HCT116 (cell line): ENCODE results near the gene USP53.

Experiments
- CTCF ChIP-seq, 3 experiments: fragments of 200-600 bp in 1 of 3; sonication (generic) in 1 of 3; IDR thresholded peaks in 2 of 3; conservative IDR thresholded peaks in 1 of 3; 2 replicates each; pipeline ENCODE4 v1.5.1; 2012 to 2017; ENCODE audit warnings: low read depth in 2 of 3, low read length in 2 of 3, antibody characterized with exemption in 1 of 3, borderline replicate concordance in 1 of 3, control low read depth in 1 of 3, mild to moderate bottlenecking in 1 of 3, mixed read lengths in 1 of 3, mixed run types in 1 of 3, moderate library complexity in 1 of 3; ENCODE audit not compliant: insufficient read depth in 1 of 3
- POLR2A ChIP-seq: IDR thresholded peaks from 2 replicates; pipeline ENCODE4 v1.7.0; 2011; ENCODE audit warnings: borderline replicate concordance; ENCODE audit not compliant: insufficient read depth, insufficient read length; ENCODE audit errors: extremely low read depth
- RAD21 ChIP-seq: IDR thresholded peaks from 2 replicates; pipeline ENCODE4 v1.6.1; 2012; ENCODE audit warnings: low read depth, mild to moderate bottlenecking
- TF ChIP-seq, protein P1 (sequence below): IDR thresholded peaks from 2 replicates; pipeline ENCODE4 v1.6.1; 2012

DNA sequence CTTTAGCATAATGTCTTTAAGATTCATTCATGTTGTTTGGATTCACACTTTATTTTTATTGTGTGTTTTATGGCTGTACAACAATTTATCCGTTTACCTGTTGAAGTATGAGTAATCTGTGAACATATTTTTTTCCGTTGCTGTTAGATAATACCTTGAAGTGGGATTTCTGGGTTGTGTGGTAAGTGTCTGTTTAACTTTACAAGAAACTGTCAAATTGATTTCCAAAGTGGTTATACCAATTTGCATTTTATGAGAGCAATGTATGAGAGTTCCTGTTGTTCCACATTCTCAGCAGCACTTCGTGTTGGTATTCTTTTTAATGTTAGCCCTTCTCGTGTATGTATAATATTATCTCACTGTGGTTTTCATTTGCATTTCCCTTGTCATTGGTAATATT, 53.6 kb downstream of the USP53 start:
- TF ChIP-seq CTCF (IDR thresholded peaks at IDR 0.05 in 2 of 3, conservative IDR thresholded peaks at IDR 0.05 in 1 of 3; ENCODE audit: borderline replicate concordance in 1 of 3, insufficient read depth in 1 of 3, low read depth in 2 of 3, low read length in 2 of 3) (no peak), POLR2A (no peak), RAD21 (no peak)
- TF ChIP-seq, protein P1, sequence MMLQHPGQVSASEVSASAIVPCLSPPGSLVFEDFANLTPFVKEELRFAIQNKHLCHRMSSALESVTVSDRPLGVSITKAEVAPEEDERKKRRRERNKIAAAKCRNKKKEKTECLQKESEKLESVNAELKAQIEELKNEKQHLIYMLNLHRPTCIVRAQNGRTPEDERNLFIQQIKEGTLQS: no peak
